Adipocyte (in vitro differentiated cells): ENCODE results near the gene TRPM1.
"Not testable (repeated sequence)": the region's sequence is repeated elsewhere in the genome, so short reads cannot be mapped to it uniquely, and the experiment has no call there.

Experiments
- DNase-seq: peaks from one replicate; pipeline ENCODE4 v3.0.0-alpha.2; 2015; ENCODE audit warnings: low read depth
- H3K27me3 ChIP-seq: replicated peaks from 2 replicates; pipeline ENCODE4 v1.7.0; 2013; ENCODE audit warnings: mild to moderate bottlenecking, low read length, moderate library complexity; ENCODE audit not compliant: control insufficient read depth, insufficient read depth
- H3K36me3 ChIP-seq: 2 replicates; pipeline ENCODE4 v1.7.0; 2013; ENCODE audit warnings: low read length, mild to moderate bottlenecking, moderate library complexity; ENCODE audit not compliant: control insufficient read depth, insufficient read depth, severe bottlenecking
- H3K4me1 ChIP-seq: 2 replicates; pipeline ENCODE4 v1.7.0; 2013; ENCODE audit warnings: mild to moderate bottlenecking, low read length, moderate library complexity; ENCODE audit not compliant: control insufficient read depth, insufficient read depth
- H3K4me3 ChIP-seq: 2 replicates; pipeline ENCODE4 v1.7.0; 2013; ENCODE audit warnings: mild to moderate bottlenecking, low read length, moderate library complexity
- H3K9ac ChIP-seq: 2 replicates; pipeline ENCODE4 v1.7.0; 2013; ENCODE audit warnings: mild to moderate bottlenecking, low read length, moderate library complexity
- H3K9me3 ChIP-seq: 2 replicates; pipeline ENCODE4 v1.7.0; 2013; ENCODE audit warnings: mild to moderate bottlenecking, low read length, moderate library complexity; ENCODE audit not compliant: control insufficient read depth

Gene TRPM1

GRCh38 chr15:31091481-31091880 lies 10.0 kb downstream of the TRPM1 start:
- H3K4me1 ChIP-seq, result no peaks in the 10 kb centered on the region
- no peaks in the 10 kb centered on the region for H3K9me3 ChIP-seq
- no peaks in the 10 kb centered on the region for H3K36me3 ChIP-seq
- no peak overlapping the region for H3K4me3 ChIP-seq
- no peak overlapping the region for H3K9ac ChIP-seq
- peak; percentile 37 for DNase-seq
- peaks cover 3% of the 10 kb centered on the region for H3K27me3 ChIP-seq

- H3K36me3 ChIP-seq, result no peaks in the 10 kb centered on the region
- no peak overlapping the region for H3K4me3 ChIP-seq
- H3K27me3 ChIP-seq, result peaks cover 5% of the 10 kb centered on the region
- H3K9me3 ChIP-seq, result no peaks in the 10 kb centered on the region
- no peak overlapping the region for H3K9ac ChIP-seq
- DNase-seq, result no peak
- no peaks in the 10 kb centered on the region for H3K4me1 ChIP-seq
Measured at GRCh38 chr15:31090766-31091165, 10.8 kb downstream of the TRPM1 start.

DNA sequence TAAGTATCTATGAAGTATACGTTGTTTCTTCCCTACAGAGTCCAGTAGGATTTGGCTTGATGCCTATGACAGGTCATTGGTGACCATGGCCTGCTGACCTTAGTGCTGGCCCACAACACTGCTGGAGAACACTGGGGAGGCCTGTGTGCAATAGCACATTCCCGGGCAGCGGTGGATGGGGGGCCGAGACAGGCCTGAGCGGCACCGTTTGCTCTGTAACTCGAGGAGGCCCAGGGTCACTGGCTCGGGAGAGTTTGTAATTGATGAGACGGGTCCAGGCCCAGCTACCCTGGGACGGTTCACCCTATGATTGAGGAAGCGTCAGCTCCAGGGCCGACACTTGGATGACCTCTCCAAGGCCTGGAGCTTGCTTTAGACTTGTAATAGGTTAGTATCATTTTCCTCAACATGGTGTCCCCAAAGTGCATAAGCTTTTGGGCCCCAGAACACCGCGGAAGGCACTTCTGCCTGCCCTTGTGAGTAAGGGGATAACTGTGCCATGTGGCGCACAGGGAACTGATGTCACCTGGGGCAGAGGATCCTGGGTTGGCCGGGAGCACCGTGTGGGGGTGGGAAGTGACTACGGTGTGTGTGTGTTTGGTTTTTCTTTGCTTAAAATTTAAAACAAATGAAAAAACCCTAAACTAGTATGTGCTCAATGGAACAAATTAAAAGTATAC lies 12.0 kb downstream of the TRPM1 start:
- Histone ChIP-seq H3K36me3 (no peaks in the 10 kb centered on the region), H3K4me1 (no peaks in the 10 kb centered on the region), H3K9me3 (no peaks in the 10 kb centered on the region), H3K27me3 (peaks cover 7% of the 10 kb centered on the region), H3K4me3 (no peak overlapping the region), H3K9ac (no peak overlapping the region)
- no peak for DNase-seq

DNA sequence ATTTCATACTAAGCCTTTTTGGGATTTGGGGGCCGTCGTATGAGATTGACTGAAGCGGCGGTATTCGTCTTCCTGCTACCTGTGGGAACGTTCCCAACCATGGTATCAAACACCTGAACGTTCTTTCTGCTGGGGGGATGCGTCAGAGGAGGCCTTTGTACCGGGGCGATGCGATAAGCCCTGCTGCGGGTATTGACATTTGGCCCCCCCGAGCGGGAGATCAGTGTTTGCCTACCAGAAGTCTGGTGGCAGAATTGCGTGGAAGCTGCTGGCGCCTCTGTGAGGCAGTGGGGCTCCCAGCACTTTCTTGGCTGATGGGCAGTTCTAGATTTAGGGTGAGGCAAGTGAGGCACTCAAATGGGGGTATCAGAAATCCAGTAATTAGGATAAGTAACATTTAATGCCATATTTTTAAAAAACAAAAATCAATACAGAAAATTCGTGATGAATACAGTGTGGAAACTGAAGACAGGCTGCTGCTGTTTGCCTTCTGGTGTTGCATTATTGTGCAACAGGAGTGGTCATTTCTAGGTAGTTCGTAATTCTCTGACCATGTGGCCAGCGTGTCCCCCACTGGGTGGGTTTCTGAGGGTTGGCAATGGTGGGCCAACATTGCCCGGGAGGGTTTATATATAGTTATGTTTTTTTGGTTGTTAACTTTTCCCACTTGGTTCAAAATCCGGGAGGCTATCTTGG lies 12.7 kb downstream of the TRPM1 start:
- no peaks in the 10 kb centered on the region for H3K36me3 ChIP-seq
- no peak for DNase-seq

GRCh38 chr15:31088041-31088440 lies 13.5 kb downstream of the TRPM1 start:
- H3K9ac ChIP-seq, H3K4me3 ChIP-seq, DNase-seq, H3K4me1 ChIP-seq, H3K9me3 ChIP-seq, H3K36me3 ChIP-seq: not testable (repeated sequence)
- H3K27me3 ChIP-seq, result peaks cover 15% of the 10 kb centered on the region

More for the DNA sequence above, 12.7 kb downstream of the TRPM1 start:
- Histone ChIP-seq H3K27me3 (peaks cover 7% of the 10 kb centered on the region), H3K9ac (no peak overlapping the region), H3K4me1 (no peaks in the 10 kb centered on the region), H3K4me3 (no peak overlapping the region), H3K9me3 (no peaks in the 10 kb centered on the region)

DNA sequence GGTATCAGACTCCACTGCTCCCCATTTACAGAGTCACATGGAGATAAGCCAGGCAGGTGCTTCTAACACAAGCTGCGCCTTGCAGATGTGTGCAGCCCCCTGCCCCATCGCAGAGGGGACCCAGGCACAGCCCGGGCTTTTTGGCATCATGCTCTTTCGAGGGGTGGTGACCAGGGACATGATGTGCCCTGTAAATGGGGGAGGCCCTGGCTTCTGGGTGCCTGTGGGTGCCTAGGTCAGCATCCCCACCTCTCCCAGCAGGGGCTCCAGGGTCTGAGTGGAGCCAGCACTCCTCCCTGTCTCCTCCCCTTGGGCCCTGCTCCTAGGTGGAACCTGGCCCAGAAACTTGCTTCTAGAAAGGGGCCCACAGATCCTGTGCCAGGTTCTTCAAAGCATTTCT lies 15.2 kb downstream of the TRPM1 start:
- Histone ChIP-seq H3K27me3 (peaks cover 25% of the 10 kb centered on the region), H3K9me3 (no peaks in the 10 kb centered on the region), H3K4me3 (no peak overlapping the region), H3K4me1 (no peaks in the 10 kb centered on the region), H3K9ac (no peak overlapping the region), H3K36me3 (no peaks in the 10 kb centered on the region)
- no peak for DNase-seq

DNA sequence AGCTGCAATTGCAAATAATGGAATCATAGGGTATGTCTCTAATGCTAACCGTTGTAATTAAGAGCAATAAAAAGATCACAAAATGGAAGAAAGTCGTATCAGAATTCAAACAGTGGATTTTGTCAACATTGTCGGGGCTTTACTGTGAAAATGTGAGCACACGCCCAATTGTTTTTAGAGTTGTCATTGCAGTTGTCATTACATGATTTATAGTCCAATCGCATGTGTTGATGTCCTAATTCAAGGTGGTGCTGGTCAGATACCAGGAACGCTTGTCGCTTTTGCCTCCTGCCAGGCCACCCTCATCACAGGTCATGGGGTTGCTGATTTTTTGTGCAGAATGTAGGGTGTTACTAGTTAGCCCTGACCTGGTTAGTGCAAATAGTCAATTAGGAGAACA lies 16.2 kb downstream of the TRPM1 start:
- Histone ChIP-seq H3K27me3 (peaks cover 25% of the 10 kb centered on the region), H3K9ac (no peak overlapping the region), H3K9me3 (no peaks in the 10 kb centered on the region), H3K4me3 (no peak overlapping the region), H3K4me1 (peaks cover 4% of the 10 kb centered on the region), H3K36me3 (no peaks in the 10 kb centered on the region)
- no peak for DNase-seq

- Histone ChIP-seq H3K9me3 (no peaks in the 10 kb centered on the region), H3K4me3 (no peak overlapping the region), H3K36me3 (no peaks in the 10 kb centered on the region), H3K9ac (no peak overlapping the region), H3K4me1 (peaks cover 4% of the 10 kb centered on the region), H3K27me3 (peaks cover 25% of the 10 kb centered on the region)
- no peak for DNase-seq
Measured at GRCh38 chr15:31084176-31084575, 17.3 kb downstream of the TRPM1 start.

- no peak for DNase-seq
- H3K9ac ChIP-seq, result no peak overlapping the region
- H3K4me3 ChIP-seq, result no peak overlapping the region
- no peaks in the 10 kb centered on the region for H3K9me3 ChIP-seq
- H3K36me3 ChIP-seq, result no peaks in the 10 kb centered on the region
- H3K4me1 ChIP-seq, result peaks cover 4% of the 10 kb centered on the region
- peaks cover 28% of the 10 kb centered on the region for H3K27me3 ChIP-seq
Measured at GRCh38 chr15:31083370-31083780, 18.1 kb downstream of the TRPM1 start.

GRCh38 chr15:31082771-31083369 lies 18.7 kb downstream of the TRPM1 start:
- peaks cover 31% of the 10 kb centered on the region for H3K27me3 ChIP-seq
- H3K36me3 ChIP-seq, result no peaks in the 10 kb centered on the region
- H3K4me1 ChIP-seq, result peaks cover 4% of the 10 kb centered on the region
- no peak overlapping the region for H3K4me3 ChIP-seq
- H3K9ac ChIP-seq, result no peak overlapping the region
- DNase-seq, result no peak
- H3K9me3 ChIP-seq, result no peaks in the 10 kb centered on the region

DNA sequence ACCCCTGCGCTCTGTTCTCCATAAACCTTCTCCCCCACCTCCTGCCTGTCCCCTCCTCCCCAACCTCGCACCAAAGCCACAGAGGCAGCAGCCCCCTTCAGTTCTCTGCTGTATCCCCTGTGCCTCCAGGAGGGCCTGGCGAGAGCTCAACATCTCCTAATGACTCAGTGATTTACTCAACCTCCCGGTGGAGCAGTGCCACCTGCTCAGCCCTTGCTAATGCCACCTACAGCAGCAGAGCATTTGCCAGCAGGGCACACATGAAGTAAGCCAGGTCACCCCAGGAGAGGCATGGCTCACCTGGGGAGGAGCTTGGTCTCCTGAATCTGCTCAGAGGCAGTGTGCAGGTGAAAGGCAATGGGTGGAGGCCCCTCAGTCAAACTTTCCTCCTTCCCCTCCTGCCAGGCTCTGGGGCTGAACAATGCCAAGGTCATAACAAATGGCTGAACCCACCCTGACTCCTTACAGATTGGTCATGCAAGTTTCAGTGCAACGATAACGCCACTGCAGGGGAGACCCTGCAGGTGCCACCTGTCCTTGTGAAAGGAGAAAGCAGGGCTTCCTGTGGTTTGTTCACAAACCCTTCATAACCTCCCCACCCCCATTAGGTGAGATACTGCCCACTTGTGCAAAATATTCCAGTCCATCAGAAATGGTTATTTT lies 19.8 kb downstream of the TRPM1 start:
- Histone ChIP-seq H3K27me3 (peaks cover 40% of the 10 kb centered on the region), H3K4me3 (no peak overlapping the region), H3K36me3 (no peaks in the 10 kb centered on the region), H3K9ac (no peak overlapping the region), H3K9me3 (no peaks in the 10 kb centered on the region), H3K4me1 (peaks cover 4% of the 10 kb centered on the region)
- DNase-seq, result no peak
